ENCODE measurements around the gene ASB16.

The ASB16 gene

DNA sequence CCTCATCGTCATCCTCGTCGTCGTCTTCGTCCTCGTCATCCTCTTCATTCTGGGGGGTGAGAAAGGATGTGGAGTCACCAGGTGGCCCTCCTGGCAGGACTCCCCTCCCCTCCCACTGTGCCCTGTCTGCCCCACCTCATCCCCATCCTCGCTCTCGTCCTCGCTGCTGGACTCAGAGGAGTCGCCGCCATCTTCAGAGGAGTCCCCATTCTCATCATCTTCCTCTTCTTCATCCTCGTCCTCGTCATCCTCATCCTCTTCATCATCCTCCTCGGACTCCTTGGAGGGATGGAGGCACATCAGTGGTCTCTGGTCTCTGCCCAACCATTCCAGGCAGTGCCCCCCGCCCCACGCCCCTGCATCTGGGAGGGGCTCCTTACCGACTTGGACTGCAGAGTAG is 36.8 kb downstream of the ASB16 start:
- FAIRE-seq (no peak), DNase-seq (ENCODE audit: insufficient read length, low spot score) (no peak)
- TF ChIP-seq, protein P1, sequence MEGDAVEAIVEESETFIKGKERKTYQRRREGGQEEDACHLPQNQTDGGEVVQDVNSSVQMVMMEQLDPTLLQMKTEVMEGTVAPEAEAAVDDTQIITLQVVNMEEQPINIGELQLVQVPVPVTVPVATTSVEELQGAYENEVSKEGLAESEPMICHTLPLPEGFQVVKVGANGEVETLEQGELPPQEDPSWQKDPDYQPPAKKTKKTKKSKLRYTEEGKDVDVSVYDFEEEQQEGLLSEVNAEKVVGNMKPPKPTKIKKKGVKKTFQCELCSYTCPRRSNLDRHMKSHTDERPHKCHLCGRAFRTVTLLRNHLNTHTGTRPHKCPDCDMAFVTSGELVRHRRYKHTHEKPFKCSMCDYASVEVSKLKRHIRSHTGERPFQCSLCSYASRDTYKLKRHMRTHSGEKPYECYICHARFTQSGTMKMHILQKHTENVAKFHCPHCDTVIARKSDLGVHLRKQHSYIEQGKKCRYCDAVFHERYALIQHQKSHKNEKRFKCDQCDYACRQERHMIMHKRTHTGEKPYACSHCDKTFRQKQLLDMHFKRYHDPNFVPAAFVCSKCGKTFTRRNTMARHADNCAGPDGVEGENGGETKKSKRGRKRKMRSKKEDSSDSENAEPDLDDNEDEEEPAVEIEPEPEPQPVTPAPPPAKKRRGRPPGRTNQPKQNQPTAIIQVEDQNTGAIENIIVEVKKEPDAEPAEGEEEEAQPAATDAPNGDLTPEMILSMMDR (IDR thresholded peaks at IDR 0.05; ENCODE audit: insufficient read depth, missing control alignments) = no peak

- TF ChIP-seq, protein P1 (IDR thresholded peaks at IDR 0.05; ENCODE audit: insufficient read depth, missing control alignments) = no peak
- no peak for FAIRE-seq
- DNase-seq (ENCODE audit: insufficient read length, low spot score) = no peak
Measured at GRCh38 chr17:44207743-44208142, 37.2 kb downstream of the ASB16 start.

DNA sequence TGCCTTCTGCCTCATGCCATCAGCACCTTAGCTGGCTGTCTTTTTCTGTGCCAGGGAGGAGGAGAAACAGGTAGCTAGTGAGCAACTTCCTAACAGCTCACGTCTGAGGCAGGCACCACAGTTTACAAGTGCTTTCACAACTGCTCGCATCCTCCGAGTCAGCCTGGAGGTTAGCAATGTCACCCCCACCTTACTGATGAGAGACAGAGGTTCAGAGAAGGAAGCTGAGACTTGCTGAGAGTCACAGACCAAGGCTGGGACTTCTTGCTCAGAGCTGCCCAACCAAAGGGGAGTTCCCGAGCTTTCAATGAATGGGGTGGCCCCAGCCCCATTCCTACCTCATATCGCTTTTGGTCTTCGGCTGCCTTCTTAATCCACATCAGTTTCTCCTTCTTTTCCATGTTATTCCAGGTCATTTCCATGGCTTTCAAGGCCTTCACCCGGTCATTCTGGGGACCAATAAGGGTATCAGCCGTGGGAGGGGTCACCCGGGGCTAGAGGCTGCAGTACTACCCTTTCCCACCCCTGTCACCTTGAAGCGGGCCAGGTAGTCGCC is 39.4 kb downstream of the ASB16 start:
- TF ChIP-seq, protein P1 (IDR thresholded peaks at IDR 0.05; ENCODE audit: insufficient read depth, missing control alignments) = no peak
- DNase-seq (ENCODE audit: insufficient read length, low spot score) (no peak), FAIRE-seq (no peak)

GRCh38 chr17:44210342-44211192 is 40.1 kb downstream of the ASB16 start:
- TF ChIP-seq, protein P1 (IDR thresholded peaks at IDR 0.05; ENCODE audit: insufficient read depth, missing control alignments) = peak; percentile 98
- FAIRE-seq = no peak
- DNase-seq (ENCODE audit: insufficient read length, low spot score) = peak; percentile 98

DNA sequence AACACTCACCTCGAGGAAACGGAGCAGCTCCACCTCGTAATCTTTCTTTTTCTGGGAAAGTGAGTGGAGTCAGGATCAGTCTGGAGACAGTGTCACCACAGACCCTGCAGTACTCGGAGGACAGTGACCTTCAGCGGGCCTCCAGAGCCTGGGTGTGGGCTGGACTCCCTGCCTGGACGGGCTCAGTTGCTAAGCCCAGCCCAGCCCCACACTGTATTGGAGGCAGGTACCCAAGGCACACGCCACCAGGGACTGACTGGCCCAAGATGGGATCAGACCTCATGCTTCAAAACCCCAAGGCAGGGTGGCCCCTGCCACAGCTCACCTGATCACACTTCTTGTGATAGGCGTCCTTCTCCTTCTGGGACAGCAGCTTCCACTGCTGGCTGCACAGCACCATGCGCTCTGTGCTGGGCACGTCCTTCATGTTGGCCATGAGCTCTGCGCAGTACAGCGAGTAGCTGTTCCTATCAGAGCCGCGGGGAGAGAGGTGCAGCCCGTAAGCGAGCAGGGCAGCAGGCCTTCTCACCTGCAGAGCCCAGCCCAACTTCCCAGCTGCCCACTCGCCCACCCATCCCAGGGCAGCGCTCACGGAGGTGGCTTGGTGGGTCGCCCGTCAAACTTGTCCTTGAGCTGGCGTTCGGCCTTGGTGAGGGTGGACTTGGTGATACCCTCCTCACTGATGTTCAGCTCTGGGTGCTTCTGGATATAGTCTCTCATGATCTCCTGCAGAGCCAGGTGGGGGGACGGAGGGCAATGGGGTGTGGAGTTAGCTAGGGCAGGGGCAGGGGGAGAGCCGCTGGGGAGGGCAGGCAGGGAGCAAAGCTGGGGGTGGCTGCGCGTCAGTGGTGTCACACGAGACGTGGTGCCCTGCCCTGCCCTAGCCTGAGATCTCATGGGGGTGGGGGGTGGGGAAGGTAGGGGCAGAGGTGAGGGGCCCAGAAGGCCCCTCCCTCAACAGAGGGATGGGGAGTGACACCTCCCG is 41.1 kb downstream of the ASB16 start:
- DNase-seq (ENCODE audit: insufficient read length, low spot score) (no peak), FAIRE-seq (no peak)
- TF ChIP-seq, protein P1 (IDR thresholded peaks at IDR 0.05; ENCODE audit: insufficient read depth, missing control alignments) = no peak

- DNase-seq (ENCODE audit: insufficient read length, low spot score) = no peak
- FAIRE-seq = no peak
- TF ChIP-seq, protein P1 (IDR thresholded peaks at IDR 0.05; ENCODE audit: insufficient read depth, missing control alignments) = no peak
Measured at GRCh38 chr17:44212507-44213402, 42.3 kb downstream of the ASB16 start.

All from D721Med (cell line).